ENCODE data around the gene ASIP. TPM values are rescaled to one million over a fixed set of nuclear protein-coding genes. Genes with fewer than 3 reads are reported as not detected.
"Not testable (repeated sequence)": the region's sequence is repeated elsewhere in the genome, so short reads cannot be mapped to it uniquely, and the experiment has no call there.

Gene ASIP
- total and polyA plus RNA-seq, 2 of the 13 experiments (the other 11 are each of a cell fraction or from before 2014, with no cell fraction given), result not detected

DNA sequence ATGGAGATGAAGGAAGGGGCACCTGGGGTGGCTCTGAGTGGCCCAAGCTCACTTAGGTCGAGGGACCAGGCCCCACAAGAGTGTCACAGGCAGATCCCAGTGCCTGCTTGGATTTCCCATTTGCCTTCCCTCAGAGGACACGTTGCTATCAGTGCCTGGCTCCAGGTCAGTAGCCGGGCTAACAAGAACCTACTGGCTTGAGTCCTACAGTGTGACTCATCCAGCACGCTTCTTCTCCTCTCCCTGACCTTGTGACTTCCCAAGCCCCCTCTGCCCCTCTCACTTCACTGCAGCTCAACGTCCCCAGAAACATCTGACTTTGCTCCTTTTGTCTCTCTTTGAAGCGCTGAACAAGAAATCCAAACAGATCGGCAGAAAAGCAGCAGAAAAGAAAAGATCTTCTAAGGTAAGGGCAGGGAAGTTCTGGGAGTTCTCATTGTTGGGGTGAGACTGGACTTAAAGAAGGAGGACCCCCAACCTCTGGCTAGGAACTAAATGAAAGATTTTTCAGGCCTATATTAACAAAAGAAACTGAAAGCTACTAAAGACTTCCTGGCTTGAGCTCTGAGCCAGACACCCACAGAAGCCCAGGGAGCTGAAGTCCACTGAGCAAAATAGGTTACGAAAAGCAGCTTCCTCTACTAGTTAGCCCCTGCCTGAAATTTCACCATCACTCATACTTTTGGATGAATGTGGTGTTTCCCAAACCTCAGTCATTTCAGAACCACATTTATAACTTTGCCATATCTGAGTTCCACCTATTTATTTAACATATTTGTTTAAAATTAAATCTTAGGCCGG, 21.5 kb downstream of the ASIP start (continued):
- TF ChIP-seq, protein P1, sequence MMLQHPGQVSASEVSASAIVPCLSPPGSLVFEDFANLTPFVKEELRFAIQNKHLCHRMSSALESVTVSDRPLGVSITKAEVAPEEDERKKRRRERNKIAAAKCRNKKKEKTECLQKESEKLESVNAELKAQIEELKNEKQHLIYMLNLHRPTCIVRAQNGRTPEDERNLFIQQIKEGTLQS (CRISPR knock-in tag; IDR thresholded peaks at IDR 0.05), result peak; percentile 36; the same call in 1 of the 2 replicates

DNA sequence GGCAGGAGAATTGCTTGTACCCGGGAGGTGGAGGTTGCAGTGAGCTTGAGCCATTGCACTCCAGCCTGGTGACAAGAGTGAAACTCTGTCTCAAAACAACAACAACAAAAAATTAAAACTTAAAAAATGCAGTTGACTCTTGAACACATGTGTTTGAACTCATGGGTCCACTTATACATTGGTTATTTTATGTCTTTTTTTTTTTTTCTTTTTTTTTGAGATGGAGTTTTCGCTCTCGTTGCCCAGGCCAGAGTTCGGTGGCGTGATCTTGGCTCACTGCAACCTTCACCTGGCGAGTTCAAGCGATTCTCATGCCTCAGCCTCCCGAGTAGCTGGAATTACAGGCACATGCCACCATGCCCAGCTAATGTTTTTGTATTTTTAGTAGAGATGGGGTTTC, 22.2 kb downstream of the ASIP start:
- H3K27me3 ChIP-seq (ENCODE audit: control insufficient read depth in 1 of 2, insufficient read depth in 2 of 2, low read length in 2 of 2); H3K9ac ChIP-seq (ENCODE audit: insufficient read depth, low read depth, low read length); H3K36me3 ChIP-seq (replicated peaks in 1 of 2; ENCODE audit: control insufficient read depth in 1 of 2, insufficient read depth in 2 of 2, low read length in 2 of 2); intact Hi-C loops (cut with micrococcal nuclease; ENCODE audit: unreplicated experiment); H3K79me2 ChIP-seq (ENCODE audit: insufficient read depth, low read length); DNase-seq (ENCODE audit: low spot score); H3K4me2 ChIP-seq (ENCODE audit: low read depth, low read length); H3K27ac ChIP-seq (ENCODE audit: extremely low read length, insufficient read depth, low read length); H3K4me3 ChIP-seq (replicated peaks in 1 of 3; ENCODE audit: insufficient read depth in 1 of 3, low read depth in 2 of 3, low read length in 3 of 3); H2AFZ ChIP-seq (ENCODE audit: low read length); H3K9me3 ChIP-seq (ENCODE audit: low read length); FAIRE-seq; H4K20me1 ChIP-seq (ENCODE audit: insufficient read depth, low read length); ATAC-seq; CTCF ChIA-PET (ENCODE audit: low intra/inter-chr PET ratio, low total read pairs); in situ Hi-C loops (cut with HindIII; ENCODE audit: extremely low pct_ligation_motif_present, low pct_unique_long_range_greater_than_20kb); BruUV-seq (replicated peaks): not testable (repeated sequence)
- peaks cover 15% of the 10 kb centered on the region for H3K4me1 ChIP-seq (ENCODE audit: insufficient read depth, low read length)
- TF ChIP-seq ZC3H13 (CRISPR knock-in tag; IDR thresholded peaks at IDR 0.05) (0 out of 2 replicates have a peak, but pooled peaks have one; percentile 5), CHD4 (IDR thresholded peaks at IDR 0.05; ENCODE audit: borderline replicate concordance, low read length) (0 out of 2 replicates have a peak, but pooled peaks have one; percentile 56), ZSCAN31 (CRISPR knock-in tag; IDR thresholded peaks at IDR 0.05; ENCODE audit: low read depth) (0 out of 2 replicates have a peak, but pooled peaks have one; percentile 3)
- POLR2A ChIA-PET, result interaction anchor here (1.6 kb wide), 1 partner anchor 99 kb away, joined by 4 read pairs; the partner anchor contains the start of gene ITCH
- 96% methylated on average over 8 of the region's 8 CpGs for WGBS (ENCODE audit: low lambda C conversion rate)

DNA sequence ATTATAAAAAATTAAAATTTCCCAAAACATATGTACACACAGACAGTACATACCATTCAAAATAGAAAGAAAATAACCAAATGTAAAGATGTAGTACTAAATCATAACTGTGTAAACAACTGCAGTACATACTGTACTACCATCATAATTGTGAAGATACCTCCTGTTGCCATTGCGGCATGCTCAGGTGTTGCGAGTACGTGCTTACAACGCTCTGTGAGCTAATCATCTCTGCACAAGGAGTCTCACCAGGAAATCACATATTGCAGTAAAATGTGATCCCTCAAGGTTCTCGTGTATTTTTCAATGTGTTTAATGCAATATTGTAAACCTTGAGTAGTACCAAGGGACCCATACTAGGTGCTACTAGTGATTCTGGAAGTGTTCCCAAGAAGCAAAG, 22.9 kb downstream of the ASIP start:
- no peaks in the 10 kb centered on the region for H4K20me1 ChIP-seq (ENCODE audit: insufficient read depth, low read length)
- no peak for DNase-seq (ENCODE audit: low spot score)
- TF ChIP-seq, protein P2, sequence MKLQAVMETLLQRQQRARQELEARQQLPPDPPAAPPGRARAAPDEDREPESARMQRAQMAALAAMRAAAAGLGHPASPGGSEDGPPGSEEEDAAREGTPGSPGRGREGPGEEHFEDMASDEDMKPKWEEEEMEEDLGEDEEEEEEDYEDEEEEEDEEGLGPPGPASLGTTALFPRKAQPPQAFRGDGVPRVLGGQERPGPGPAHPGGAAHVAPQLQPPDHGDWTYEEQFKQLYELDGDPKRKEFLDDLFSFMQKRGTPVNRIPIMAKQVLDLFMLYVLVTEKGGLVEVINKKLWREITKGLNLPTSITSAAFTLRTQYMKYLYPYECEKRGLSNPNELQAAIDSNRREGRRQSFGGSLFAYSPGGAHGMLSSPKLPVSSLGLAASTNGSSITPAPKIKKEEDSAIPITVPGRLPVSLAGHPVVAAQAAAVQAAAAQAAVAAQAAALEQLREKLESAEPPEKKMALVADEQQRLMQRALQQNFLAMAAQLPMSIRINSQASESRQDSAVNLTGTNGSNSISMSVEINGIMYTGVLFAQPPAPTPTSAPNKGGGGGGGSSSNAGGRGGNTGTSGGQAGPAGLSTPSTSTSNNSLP (IDR thresholded peaks at IDR 0.05; ENCODE audit: low read depth, low read length), result 0 out of 2 replicates have a peak, but pooled peaks have one; percentile 16
- no peak for TF ChIP-seq MAFG (CRISPR knock-in tag; IDR thresholded peaks at IDR 0.05)
- H3K9me3 ChIP-seq (ENCODE audit: low read length), result no peaks in the 10 kb centered on the region
- H3K79me2 ChIP-seq (ENCODE audit: insufficient read depth, low read length), result no peaks in the 10 kb centered on the region
- no peak overlapping the region for H3K27ac ChIP-seq (ENCODE audit: extremely low read length, insufficient read depth, low read length)
- in situ Hi-C loops (cut with HindIII; ENCODE audit: extremely low pct_ligation_motif_present, low pct_unique_long_range_greater_than_20kb) (no loop called here), intact Hi-C loops (cut with micrococcal nuclease; ENCODE audit: unreplicated experiment) (no loop called here)
- H3K4me2 ChIP-seq (ENCODE audit: low read depth, low read length), result no peak overlapping the region
- 97% methylated on average over 5 of the region's 5 CpGs for WGBS (ENCODE audit: low lambda C conversion rate)
- no TSS peak for BruUV-seq (replicated peaks)
- no peak overlapping the region for H3K9ac ChIP-seq (ENCODE audit: insufficient read depth, low read depth, low read length)
- CTCF ChIA-PET (ENCODE audit: low intra/inter-chr PET ratio, low total read pairs), result no interaction called here
- H3K27me3 ChIP-seq (ENCODE audit: control insufficient read depth in 1 of 2, insufficient read depth in 2 of 2, low read length in 2 of 2), result no peaks in the 10 kb centered on the region
- peaks cover 15% of the 10 kb centered on the region for H3K4me1 ChIP-seq (ENCODE audit: insufficient read depth, low read length)
- no peak overlapping the region for H3K4me3 ChIP-seq (replicated peaks in 1 of 3; ENCODE audit: insufficient read depth in 1 of 3, low read depth in 2 of 3, low read length in 3 of 3)
- H2AFZ ChIP-seq (ENCODE audit: low read length), result no peak overlapping the region
- FAIRE-seq, result peak; percentile 26
- ATAC-seq, result no peak
- H3K36me3 ChIP-seq (replicated peaks in 1 of 2; ENCODE audit: control insufficient read depth in 1 of 2, insufficient read depth in 2 of 2, low read length in 2 of 2), result no peaks in the 10 kb centered on the region; a peak in 2 of 5 replicates
- POLR2A ChIA-PET, result no interaction called here

Data from HepG2 (cell line).